ENCODE data around the gene APOL3. TPM values are rescaled to one million over a fixed set of nuclear protein-coding genes. Genes with fewer than 3 reads are reported as not detected.

The APOL3 gene
- total RNA-seq, 2 donors from 2014 or later, result 53.1 to 101 TPM

DNA sequence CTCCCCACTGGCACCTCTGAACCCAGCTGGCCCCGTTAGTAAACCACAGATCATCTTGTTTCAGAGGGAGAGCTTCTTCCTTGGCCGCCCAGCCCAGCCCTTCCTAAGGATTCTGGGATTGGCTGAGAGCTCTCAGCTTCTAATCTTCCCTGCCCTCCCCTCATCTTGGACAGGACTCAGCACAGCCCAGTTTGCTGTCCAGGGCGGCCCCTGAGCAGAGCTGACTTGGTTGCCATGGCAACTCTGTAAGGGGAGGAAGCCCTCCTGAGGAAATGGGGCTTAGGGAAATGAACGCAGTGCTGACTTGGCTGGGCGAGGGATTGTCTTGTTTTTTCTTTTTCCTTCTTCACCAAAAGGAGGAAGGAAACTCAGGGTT lies 36.5 kb upstream of the APOL3 start:
- DNase-seq (ENCODE audit: low spot score) (no peak), ATAC-seq (ENCODE audit: insufficient number of reproducible peaks, low FRiP score, low read depth) (no peak)
- TF ChIP-seq, protein P1, sequence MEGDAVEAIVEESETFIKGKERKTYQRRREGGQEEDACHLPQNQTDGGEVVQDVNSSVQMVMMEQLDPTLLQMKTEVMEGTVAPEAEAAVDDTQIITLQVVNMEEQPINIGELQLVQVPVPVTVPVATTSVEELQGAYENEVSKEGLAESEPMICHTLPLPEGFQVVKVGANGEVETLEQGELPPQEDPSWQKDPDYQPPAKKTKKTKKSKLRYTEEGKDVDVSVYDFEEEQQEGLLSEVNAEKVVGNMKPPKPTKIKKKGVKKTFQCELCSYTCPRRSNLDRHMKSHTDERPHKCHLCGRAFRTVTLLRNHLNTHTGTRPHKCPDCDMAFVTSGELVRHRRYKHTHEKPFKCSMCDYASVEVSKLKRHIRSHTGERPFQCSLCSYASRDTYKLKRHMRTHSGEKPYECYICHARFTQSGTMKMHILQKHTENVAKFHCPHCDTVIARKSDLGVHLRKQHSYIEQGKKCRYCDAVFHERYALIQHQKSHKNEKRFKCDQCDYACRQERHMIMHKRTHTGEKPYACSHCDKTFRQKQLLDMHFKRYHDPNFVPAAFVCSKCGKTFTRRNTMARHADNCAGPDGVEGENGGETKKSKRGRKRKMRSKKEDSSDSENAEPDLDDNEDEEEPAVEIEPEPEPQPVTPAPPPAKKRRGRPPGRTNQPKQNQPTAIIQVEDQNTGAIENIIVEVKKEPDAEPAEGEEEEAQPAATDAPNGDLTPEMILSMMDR (IDR thresholded peaks at IDR 0.05), result no peak
- Histone ChIP-seq H3K4me3 (no peak overlapping the region), H3K4me1 (ENCODE audit: control insufficient read depth in 1 of 2, low read depth in 2 of 2) (peaks cover 0 to 8% of the 10 kb centered on the region in 2 donors), H3K9me3 (no peaks in the 10 kb centered on the region), H3K36me3 (no peaks in the 10 kb centered on the region), H3K27me3 (replicated peaks; ENCODE audit: insufficient read depth) (no peaks in the 10 kb centered on the region), H3K27ac (peak overlapping the region in 1 of 2 donors; percentile 15)

- no peaks in the 10 kb centered on the region for H3K9me3 ChIP-seq
- peak overlapping the region in 1 of 2 donors; percentile 15 for H3K27ac ChIP-seq
- H3K4me1 ChIP-seq (ENCODE audit: control insufficient read depth in 1 of 2, low read depth in 2 of 2), result peaks cover 0 to 2% of the 10 kb centered on the region in 2 donors
- TF ChIP-seq, protein P1 (IDR thresholded peaks at IDR 0.05), result no peak
- no peak overlapping the region for H3K4me3 ChIP-seq
- H3K36me3 ChIP-seq, result no peaks in the 10 kb centered on the region
- no peak for ATAC-seq (ENCODE audit: insufficient number of reproducible peaks, low FRiP score, low read depth)
- no peaks in the 10 kb centered on the region for H3K27me3 ChIP-seq (replicated peaks; ENCODE audit: insufficient read depth)
- no peak for DNase-seq (ENCODE audit: low spot score)
Observed at GRCh38 chr22:36196254-36197064, 35.9 kb upstream of the APOL3 start.

DNA sequence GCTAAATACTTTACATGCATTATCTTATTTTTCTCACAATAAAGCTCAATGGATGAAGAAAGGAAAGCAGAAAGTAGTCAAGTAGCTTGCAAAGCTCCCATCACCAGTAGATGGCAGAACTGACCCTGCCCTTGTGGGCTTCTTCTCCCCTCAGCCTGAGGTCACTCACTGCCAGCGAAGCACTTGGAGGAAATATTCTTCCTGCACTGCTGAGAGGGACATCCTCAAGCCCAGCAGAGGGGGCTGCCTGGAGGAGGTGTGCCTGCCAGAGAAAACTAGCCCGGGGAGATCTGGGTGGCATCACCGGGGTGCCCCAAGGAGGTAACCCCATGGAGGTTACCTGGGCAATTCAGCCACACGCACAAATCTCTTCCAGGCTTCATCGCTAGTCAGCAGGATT lies 34.4 kb upstream of the APOL3 start:
- DNase-seq (ENCODE audit: low spot score) (no peak), ATAC-seq (ENCODE audit: insufficient number of reproducible peaks, low FRiP score, low read depth) (no peak)
- Histone ChIP-seq H3K27ac (no peak overlapping the region), H3K4me1 (ENCODE audit: control insufficient read depth in 1 of 2, low read depth in 2 of 2) (peaks cover 0 to 4% of the 10 kb centered on the region in 2 donors), H3K27me3 (replicated peaks; ENCODE audit: insufficient read depth) (no peaks in the 10 kb centered on the region), H3K4me3 (no peak overlapping the region), H3K36me3 (no peaks in the 10 kb centered on the region), H3K9me3 (no peaks in the 10 kb centered on the region)
- TF ChIP-seq, protein P1 (IDR thresholded peaks at IDR 0.05), result peak; percentile 73

DNA sequence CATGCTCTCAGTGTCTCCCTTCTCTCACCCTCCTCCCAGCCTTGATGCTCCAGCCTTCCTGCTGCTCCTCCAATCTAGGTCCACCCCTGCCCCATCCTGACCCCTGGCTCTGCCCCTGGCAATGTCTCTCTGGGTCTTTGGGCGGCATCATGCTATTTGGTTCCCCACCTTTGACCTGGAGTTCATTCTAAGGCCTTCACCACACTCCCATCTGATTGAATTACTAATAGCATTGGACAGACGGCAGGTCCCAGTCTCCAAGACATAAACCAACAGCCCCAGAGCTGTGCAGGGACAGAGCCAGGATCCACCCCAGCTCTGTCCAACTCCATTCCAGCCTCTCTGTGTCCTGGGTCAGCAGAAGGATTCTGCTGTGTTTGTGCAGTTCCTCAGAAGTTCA lies 33.8 kb upstream of the APOL3 start:
- TF ChIP-seq, protein P1 (IDR thresholded peaks at IDR 0.05), result no peak
- ATAC-seq (ENCODE audit: insufficient number of reproducible peaks, low FRiP score, low read depth), result no peak

DNA sequence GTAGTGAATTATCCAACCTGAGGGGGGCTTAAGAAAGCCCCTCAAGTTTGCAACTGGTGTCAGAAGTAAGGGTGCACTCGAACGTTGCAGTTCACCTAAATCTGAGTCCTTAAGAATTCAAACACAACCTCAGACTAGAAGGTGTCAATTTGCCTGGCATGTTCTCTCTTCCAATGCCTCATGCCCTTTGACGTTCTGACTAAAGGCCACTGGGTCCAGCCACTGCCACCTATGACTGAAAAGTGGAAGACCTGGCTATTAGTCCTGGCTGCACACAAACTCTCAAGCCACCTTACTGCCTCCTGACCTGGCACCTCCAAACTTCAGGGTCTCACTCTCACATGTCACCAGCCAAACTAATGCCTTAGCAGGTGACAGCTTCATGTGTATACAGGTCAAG lies 33.0 kb upstream of the APOL3 start:
- TF ChIP-seq, protein P1 (IDR thresholded peaks at IDR 0.05), result no peak
- peaks cover 0 to 4% of the 10 kb centered on the region in 2 donors for H3K4me1 ChIP-seq (ENCODE audit: control insufficient read depth in 1 of 2, low read depth in 2 of 2)
- ATAC-seq (ENCODE audit: insufficient number of reproducible peaks, low FRiP score, low read depth), result no peak
- no peaks in the 10 kb centered on the region for H3K9me3 ChIP-seq
- H3K36me3 ChIP-seq, result no peaks in the 10 kb centered on the region
- no peaks in the 10 kb centered on the region for H3K27me3 ChIP-seq (replicated peaks; ENCODE audit: insufficient read depth)
- no peak overlapping the region for H3K27ac ChIP-seq
- DNase-seq (ENCODE audit: low spot score), result no peak
- no peak overlapping the region for H3K4me3 ChIP-seq

More for the DNA sequence above, 33.8 kb upstream of the APOL3 start:
- no peak for DNase-seq (ENCODE audit: low spot score)
- Histone ChIP-seq H3K4me1 (ENCODE audit: control insufficient read depth in 1 of 2, low read depth in 2 of 2) (peaks cover 0 to 4% of the 10 kb centered on the region in 2 donors), H3K36me3 (no peaks in the 10 kb centered on the region), H3K9me3 (no peaks in the 10 kb centered on the region), H3K4me3 (no peak overlapping the region), H3K27ac (no peak overlapping the region), H3K27me3 (replicated peaks; ENCODE audit: insufficient read depth) (no peaks in the 10 kb centered on the region)

Data from thoracic aorta (tissue), 2 donors.